Pons (tissue), 1 donor: ENCODE results near the gene RNF19B.

Source experiments
- DNase-seq: peaks from one replicate; pipeline ENCODE4 v3.0.0-alpha.2; 2016; ENCODE audit warnings: low spot score

RNF19B gene

DNA sequence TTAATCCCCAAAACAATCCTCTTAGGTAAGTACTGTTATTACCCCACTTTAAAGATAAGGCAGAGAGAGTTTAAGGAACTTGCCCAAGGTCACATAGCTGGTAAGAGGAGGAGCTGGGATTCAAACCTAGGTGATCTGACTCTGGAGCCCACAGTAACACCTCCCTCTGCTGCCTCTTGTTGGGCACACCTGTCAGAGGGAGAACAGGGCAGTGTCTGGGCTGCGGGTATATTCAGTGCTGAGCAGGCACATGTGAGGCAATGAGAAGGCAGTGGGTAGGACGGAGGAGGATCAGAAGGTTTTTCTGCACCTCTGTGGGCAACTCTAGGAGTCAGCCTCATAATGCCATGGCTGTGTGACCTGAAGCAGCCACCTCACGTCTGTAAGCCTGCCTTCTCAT, 76.5 kb downstream of the RNF19B start:
- DNase-seq: no peak

DNA sequence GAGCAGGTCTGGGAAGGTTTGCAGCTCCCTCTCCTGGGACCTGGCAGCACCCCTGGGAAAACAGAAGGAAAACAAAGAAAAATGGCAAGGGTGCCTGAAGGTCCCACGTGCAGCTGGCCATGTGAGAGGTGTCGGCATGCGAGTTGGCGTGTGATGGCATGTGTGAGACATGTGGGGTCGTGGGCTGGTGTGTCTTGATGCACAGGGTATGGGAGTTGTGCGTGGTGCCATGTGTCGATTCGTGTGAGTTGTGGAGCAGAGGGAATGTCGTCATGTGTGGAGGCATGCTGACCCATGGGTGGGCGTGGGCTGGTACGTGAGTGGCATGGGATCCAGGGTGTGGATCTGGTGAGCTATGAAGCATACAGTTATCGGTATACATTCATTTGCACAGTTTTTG, 77.0 kb downstream of the RNF19B start:
- no peak for DNase-seq

- no peak for DNase-seq
Observed at GRCh38 chr1:32886828-32887414, 77.7 kb downstream of the RNF19B start.
